SK-N-MC (cell line): ENCODE data around the gene EIF2S2.
A peak's percentile ranks its signal among the peaks of the same experiment; 100 is the strongest.

ENCODE experiments used
- DNase-seq: peaks from one replicate; pipeline ENCODE4 v3.0.0-alpha.2; 2011; ENCODE audit warnings: low read depth, low spot score
- H3K27ac ChIP-seq: fragments of 200-600 bp; sonication (generic); 2 replicates; pipeline ENCODE4 v1.5.1; 2016; ENCODE audit warnings: mixed run types
- H3K36me3 ChIP-seq: fragments of 200-600 bp; sonication (generic); 2 replicates; pipeline ENCODE4 v1.6.1; 2017; ENCODE audit warnings: antibody characterized with exemption, low read length, mixed read lengths; ENCODE audit not compliant: insufficient read depth
- H3K4me3 ChIP-seq: fragments of 200-600 bp; sonication (generic); 2 replicates; pipeline ENCODE4 v1.5.1; 2016
- H3K9ac ChIP-seq: fragments of 200-600 bp; sonication (generic); 2 replicates; pipeline ENCODE4 v1.8.0; 2017; ENCODE audit warnings: mixed run types, mixed read lengths; ENCODE audit not compliant: insufficient read length
- H3K9me3 ChIP-seq: fragments of 200-600 bp; sonication (generic); 2 replicates; pipeline ENCODE4 v1.6.1; 2017; ENCODE audit warnings: low read depth, mild to moderate bottlenecking, antibody characterized with exemption, low read length, moderate library complexity, mixed read lengths
- EZH2 ChIP-seq: fragments of 200-600 bp; sonication (generic); IDR thresholded peaks from one replicate; pipeline ENCODE4 v1.6.1; 2017; ENCODE audit warnings: antibody characterized with exemption
- FOXP2 ChIP-seq: optimal IDR thresholded peaks from 2 replicates; pipeline ENCODE3; 2011; ENCODE audit warnings: mild to moderate bottlenecking, moderate library complexity; ENCODE audit not compliant: insufficient read depth; ENCODE audit errors: extremely low read length, control extremely low read depth
- POLR2AphosphoS5 ChIP-seq: IDR thresholded peaks from 2 replicates; pipeline ENCODE4 v1.6.1; 2012; ENCODE audit warnings: mild to moderate bottlenecking, low read depth, low read length, borderline replicate concordance

EIF2S2 gene

DNA sequence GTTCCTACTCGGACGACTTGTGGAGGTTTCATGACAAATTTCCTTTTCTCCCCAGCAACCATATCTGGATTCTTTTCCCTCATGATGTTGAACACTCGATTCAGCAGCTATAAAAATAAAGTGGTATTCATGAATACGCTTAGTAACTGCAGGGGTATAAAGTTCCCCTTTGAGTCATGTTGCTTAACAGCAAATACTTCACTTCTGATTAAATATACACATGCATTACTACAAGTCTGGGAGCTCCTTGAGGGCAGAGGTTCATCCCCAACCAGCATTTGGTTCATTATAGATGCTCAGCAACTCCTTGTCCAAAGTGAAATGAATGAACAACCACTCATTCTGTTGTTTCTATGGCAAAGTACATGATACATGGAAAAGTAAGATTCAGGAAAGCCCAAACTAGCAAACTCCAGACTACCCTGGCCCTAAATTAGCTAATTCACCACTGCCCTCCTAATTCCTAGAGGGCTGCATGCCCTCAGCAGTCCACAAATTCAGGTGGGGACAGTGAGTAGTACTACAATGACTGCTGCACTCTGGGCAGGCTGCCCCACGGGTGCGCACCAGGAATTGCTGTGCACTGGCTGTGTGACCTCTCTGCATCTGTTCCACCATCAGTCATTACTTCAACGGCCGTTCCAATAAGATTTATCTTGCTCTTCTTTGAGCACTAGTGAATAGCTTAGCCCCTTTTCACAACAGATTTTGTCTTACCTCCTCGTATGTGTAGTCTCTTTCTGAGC, 15.2 kb downstream of the EIF2S2 start:
- no peaks in the 10 kb centered on the region for H3K9me3 ChIP-seq
- H3K36me3 ChIP-seq = peaks cover 100% of the 10 kb centered on the region
- no peak overlapping the region for H3K27ac ChIP-seq
- DNase-seq = no peak
- H3K4me3 ChIP-seq = no peak overlapping the region
- no peak overlapping the region for H3K9ac ChIP-seq
- TF ChIP-seq POLR2AphosphoS5 = no peak

- TF ChIP-seq POLR2AphosphoS5 (peak; percentile 15; the same call in 1 of the 2 replicates), FOXP2 (no peak)
- H3K27ac ChIP-seq = no peak overlapping the region
Measured at GRCh38 chr20:34095825-34096224, 16.2 kb downstream of the EIF2S2 start.

DNA sequence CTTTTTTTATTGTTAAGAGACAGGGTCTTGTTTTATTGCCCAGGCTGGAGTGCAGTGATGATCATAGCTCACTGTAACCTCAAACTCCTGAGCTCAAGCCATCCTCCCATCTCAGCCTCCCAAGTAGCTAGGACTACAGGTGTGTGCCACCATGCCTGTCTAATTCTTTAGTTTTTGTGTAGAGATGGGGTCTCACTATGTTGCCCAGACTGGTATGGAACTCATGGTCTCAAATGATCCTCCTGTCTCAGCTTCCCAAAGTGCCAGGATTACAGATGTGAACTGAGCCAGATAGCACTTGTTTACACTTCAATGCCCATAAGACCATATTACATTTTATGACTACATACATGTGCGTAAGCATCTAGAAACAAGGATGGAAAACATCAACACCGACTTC, 18.1 kb downstream of the EIF2S2 start:
- no peak overlapping the region for H3K27ac ChIP-seq
- TF ChIP-seq POLR2AphosphoS5 (no peak; the same call in 1 of the 2 replicates), EZH2 (no peak), FOXP2 (no peak)
- no peak overlapping the region for H3K9ac ChIP-seq
- no peaks in the 10 kb centered on the region for H3K9me3 ChIP-seq
- H3K4me3 ChIP-seq = no peak overlapping the region
- DNase-seq = no peak
- peaks cover 98% of the 10 kb centered on the region for H3K36me3 ChIP-seq

More at GRCh38 chr20:34095825-34096224, 16.2 kb downstream of the EIF2S2 start:
- no peak overlapping the region for H3K4me3 ChIP-seq
- no peaks in the 10 kb centered on the region for H3K9me3 ChIP-seq
- peaks cover 98% of the 10 kb centered on the region for H3K36me3 ChIP-seq
- no peak overlapping the region for H3K9ac ChIP-seq
- DNase-seq = no peak

- H3K9me3 ChIP-seq = no peaks in the 10 kb centered on the region
- peaks cover 98% of the 10 kb centered on the region for H3K36me3 ChIP-seq
- H3K4me3 ChIP-seq = no peak overlapping the region
- TF ChIP-seq POLR2AphosphoS5 (no peak), EZH2 (no peak), FOXP2 (no peak)
- H3K27ac ChIP-seq = no peak overlapping the region
- no peak overlapping the region for H3K9ac ChIP-seq
- DNase-seq = no peak
Measured at GRCh38 chr20:34091637-34092200, 20.3 kb downstream of the EIF2S2 start.

DNA sequence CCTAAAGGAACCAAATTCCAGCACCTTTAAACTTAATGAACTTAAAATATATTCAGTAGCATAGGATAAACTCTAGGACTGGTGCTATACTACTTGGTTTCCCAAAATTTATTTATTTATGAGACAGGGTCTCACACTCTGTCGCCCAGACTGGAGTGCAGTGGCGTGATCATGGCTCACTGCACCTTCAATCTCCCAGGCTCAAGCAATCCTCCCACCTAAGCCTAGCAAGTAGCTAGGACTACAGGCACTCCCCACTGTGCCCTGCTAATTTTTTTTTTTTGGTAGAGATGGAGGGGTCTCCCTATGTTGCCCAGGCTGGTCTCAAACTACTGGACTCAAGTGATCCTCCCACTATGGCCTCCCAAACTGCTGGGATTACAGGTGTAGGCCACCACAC, 21.4 kb downstream of the EIF2S2 start:
- Histone ChIP-seq H3K9ac (no peak overlapping the region), H3K4me3 (no peak overlapping the region), H3K9me3 (no peaks in the 10 kb centered on the region), H3K36me3 (peaks cover 89% of the 10 kb centered on the region), H3K27ac (peak overlapping the region; percentile 58; the same call in 1 of the 2 replicates)
- no peak for TF ChIP-seq POLR2AphosphoS5
- TF ChIP-seq FOXP2 = no peak
- TF ChIP-seq EZH2 = no peak
- DNase-seq = no peak

DNA sequence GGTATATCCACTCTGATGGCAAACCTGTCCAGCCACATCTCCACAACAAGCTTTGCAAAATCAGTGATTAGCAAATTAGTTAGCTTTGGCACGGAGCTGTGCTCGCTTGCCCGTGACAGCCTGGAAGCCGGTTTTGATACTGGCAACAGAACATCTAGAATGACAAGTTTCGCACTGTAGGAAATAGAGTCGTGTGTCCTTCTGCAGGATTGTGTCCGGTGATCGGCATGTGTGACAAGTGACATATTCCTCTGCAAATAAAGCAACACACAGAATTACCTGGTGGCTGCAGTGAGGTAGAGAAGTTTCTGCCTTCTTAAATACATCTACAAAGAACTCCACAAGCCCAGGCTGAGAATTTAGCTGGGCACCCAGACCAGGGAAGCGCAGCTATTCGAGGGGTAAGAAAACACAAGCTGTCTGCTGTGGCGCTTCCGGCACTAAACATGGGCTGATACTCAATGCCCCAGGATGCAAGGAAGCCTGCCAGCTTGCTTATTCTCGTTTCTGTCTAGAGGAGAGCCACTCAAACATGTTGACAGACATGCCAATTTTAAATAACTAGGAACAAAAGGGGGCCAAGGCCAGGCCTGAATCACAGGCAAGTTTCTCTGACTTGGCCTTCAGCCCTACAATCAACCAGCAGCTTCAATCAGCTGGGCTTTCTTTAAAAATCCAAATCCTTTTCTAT, 22.2 kb downstream of the EIF2S2 start:
- H3K36me3 ChIP-seq = peaks cover 86% of the 10 kb centered on the region
- no peak for DNase-seq
- H3K4me3 ChIP-seq = no peak overlapping the region
- peak overlapping the region; percentile 58; the same call in 1 of the 2 replicates for H3K27ac ChIP-seq
- H3K9ac ChIP-seq = no peak overlapping the region
- TF ChIP-seq POLR2AphosphoS5 (no peak), FOXP2 (no peak), EZH2 (no peak)
- no peaks in the 10 kb centered on the region for H3K9me3 ChIP-seq

GRCh38 chr20:34089175-34089479, 22.9 kb downstream of the EIF2S2 start:
- Histone ChIP-seq H3K9ac (no peak overlapping the region), H3K4me3 (no peak overlapping the region), H3K27ac (no peak overlapping the region), H3K9me3 (no peaks in the 10 kb centered on the region), H3K36me3 (peaks cover 82% of the 10 kb centered on the region)
- no peak for DNase-seq
- TF ChIP-seq EZH2 (no peak), POLR2AphosphoS5 (0 out of 2 replicates have a peak, but pooled peaks have one; percentile 11)

GRCh38 chr20:34088305-34089174, 23.5 kb downstream of the EIF2S2 start:
- no peak for DNase-seq
- peaks cover 76% of the 10 kb centered on the region for H3K36me3 ChIP-seq

More at GRCh38 chr20:34088305-34089174, 23.5 kb downstream of the EIF2S2 start:
- no peak overlapping the region for H3K9ac ChIP-seq
- H3K9me3 ChIP-seq = no peaks in the 10 kb centered on the region
- peak; percentile 29; the same call in 1 of the 2 replicates for TF ChIP-seq POLR2AphosphoS5
- no peak for TF ChIP-seq EZH2
- no peak overlapping the region for H3K4me3 ChIP-seq
- no peak overlapping the region for H3K27ac ChIP-seq
